HG02852 (cell line): ENCODE measurements around the gene UQCRHL.
"Not testable (repeated sequence)": the region's sequence is repeated elsewhere in the genome, so short reads cannot be mapped to it uniquely, and the experiment has no call there.

Source experiments
- ATAC-seq: cut with Tn5 transposase; IDR thresholded peaks from one replicate; pipeline ENCODE4 v1.9.1; 2021; ENCODE audit warnings: mild to moderate bottlenecking, moderate library complexity; ENCODE audit not compliant: unreplicated experiment

The UQCRHL gene

GRCh38 chr1:15807549-15807948, at the start of gene UQCRHL:
Gene UQCRHL (minus strand): TSS chr1:15807649. CDS start chr1:15807649, 0 bp downstream.
- ATAC-seq = not testable (repeated sequence)

DNA sequence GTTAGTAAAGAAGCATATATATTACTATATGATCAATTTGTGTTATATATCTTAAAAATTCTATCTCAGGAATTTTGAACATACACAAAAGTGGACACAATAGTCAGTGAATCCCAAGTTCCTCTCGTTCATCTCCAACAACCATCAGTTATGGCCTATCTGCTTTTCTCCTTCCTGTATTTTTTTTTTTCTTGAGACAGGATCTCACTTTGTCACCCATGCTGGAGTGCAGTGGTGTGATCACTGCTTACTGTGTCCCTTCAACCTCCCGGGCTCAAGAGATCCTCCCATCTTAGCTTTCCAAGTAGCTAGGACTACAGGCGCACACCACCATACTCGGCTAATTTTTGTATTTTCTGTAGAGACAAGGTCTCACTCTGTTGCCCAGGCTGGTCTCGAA, 49.4 kb upstream of the UQCRHL start:
- no peak for ATAC-seq

DNA sequence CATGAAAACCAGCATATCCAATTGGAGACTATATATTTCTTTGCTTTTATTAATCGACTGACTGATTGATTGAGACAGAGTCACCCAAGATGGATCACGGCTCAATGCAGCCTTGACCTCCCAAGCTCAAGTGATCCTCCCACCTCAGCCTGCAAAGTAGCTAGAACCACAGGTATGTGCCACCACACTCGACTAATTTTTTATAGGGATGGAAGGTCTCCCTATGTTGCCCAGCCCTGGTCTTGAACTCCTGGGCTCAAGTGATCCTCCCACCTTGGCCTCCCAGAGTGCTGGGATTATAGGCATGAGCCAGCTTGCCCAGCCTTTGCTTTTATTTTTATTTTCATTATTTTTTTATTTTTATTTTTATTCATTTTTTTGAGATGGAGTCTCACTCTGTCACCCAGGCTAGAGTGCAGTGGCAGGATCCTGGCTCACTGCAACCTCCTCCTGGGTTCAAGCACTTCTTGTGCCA, 45.4 kb upstream of the UQCRHL start:
- ATAC-seq = no peak

DNA sequence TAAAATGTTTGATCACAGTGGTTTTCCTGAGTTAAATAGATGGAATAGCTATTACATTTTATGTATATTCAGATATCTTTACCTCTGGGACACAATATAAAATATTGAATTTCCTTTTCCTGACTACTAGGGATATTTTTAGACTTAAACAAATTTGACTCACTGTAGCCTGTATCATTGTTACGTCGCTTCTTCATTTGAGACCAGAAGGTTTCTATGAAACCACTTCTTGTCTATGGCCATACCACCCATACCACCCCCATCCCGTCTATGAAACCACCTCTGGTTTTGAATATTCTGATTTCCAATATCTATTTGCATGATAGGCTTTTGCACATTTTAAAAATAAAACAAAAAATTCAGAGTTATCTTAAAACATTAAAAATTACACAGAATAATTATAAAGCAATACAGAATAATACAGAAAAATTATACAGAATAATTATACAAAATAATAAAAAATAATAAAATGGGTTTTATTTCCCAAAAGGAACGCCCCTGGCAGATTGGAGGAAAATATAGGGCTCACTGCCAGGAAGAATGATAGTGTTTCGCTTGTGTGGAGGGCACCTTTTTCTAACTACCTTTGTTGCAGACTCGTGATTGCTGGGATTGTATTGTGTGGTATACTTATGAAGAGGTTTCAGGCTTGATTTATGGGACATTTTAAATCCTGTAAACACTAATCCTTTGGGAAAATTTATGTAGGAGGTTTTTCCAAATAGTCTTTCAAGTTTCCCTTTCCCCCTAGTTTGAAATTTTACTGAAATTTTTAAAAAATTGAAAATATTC, 44.8 kb upstream of the UQCRHL start:
- no peak for ATAC-seq

- ATAC-seq = no peak
Observed at GRCh38 chr1:15851210-15852035, 44.0 kb upstream of the UQCRHL start.

- no peak for ATAC-seq
Observed at GRCh38 chr1:15850471-15851001, 43.1 kb upstream of the UQCRHL start.

- no peak for ATAC-seq
Observed at GRCh38 chr1:15849775-15850324, 42.4 kb upstream of the UQCRHL start.

GRCh38 chr1:15848929-15849774, 41.7 kb upstream of the UQCRHL start:
- ATAC-seq = no peak

GRCh38 chr1:15848143-15848928, 40.9 kb upstream of the UQCRHL start:
- peak; percentile 14 for ATAC-seq

DNA sequence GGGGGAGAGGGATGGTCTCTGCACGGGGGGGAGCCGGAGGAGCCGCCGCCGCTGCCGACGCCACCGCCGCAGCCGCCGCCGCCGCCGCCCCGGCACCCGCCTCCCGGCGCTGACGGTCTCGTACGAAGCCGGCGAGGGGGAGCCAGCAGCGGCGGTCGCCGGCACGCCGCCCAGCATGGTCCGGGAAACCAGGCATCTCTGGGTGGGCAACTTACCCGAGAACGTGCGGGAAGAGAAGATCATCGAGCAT, 40.4 kb upstream of the UQCRHL start:
- no peak for ATAC-seq

DNA sequence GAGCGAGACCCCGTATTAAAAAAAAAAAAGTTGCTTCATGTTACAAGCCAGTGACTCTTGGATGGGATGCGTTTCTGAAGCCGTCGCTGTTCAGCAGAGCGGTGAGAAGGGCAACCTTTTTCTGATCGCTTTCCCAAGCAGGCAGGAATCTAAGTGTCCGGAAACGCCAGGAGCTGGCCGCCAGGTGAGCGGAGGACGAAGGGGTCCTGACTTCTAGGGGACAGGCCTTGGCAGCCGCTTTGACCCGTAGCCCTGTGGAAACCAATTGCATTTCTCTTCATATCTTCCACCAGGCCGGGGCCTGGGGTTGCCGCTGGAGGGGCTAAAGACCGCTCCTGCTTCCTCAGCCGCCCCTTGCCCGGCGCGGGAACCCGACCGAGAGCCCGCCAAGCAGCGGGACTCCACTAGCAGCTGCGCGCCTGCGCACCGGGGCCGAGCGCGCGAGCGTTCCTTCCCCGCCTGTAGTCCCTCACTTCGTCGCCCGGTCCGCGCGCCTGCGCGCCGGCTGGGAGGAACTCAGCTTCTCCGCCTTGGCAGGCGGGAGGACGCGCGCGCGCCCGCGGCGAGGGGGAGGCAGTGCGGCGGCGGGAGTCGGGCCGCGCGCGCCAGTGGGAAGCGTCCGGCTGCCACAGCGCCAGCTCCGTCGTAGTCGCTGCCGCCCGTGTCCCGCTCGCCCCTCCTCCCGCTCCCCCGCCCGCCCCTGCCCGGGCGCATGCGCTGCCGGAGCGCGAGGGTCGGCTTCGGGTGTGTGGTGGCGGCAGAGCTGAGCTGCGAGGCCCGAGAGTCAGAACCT, 39.8 kb upstream of the UQCRHL start, which contains the start of gene SPEN:
SPEN (plus strand) TSS at position 608 of the 793 bp plus-strand sequence. CDS start 361 bp downstream, outside the sequence.
- peak; percentile 59 for ATAC-seq

DNA sequence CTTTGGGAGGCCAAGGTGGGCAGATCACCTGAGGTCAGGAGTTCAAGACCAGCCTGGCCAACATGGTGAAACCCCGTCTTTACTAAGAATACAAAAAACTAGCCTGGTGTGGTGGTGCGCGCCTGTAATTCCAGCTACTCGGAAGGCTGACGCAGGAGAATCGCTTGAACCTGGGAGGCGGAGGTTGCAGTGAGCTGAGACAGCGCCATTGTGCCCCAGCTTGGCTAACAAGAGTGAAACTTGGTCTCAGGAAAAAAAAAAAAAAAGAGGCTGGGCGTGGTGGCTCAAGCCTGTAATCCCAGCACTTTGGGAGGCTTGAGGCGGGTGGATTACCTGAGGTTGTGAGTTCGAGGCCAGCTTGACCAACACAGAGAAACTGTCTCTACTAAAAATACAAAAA, 38.6 kb upstream of the UQCRHL start:
- ATAC-seq = not testable (repeated sequence)

DNA sequence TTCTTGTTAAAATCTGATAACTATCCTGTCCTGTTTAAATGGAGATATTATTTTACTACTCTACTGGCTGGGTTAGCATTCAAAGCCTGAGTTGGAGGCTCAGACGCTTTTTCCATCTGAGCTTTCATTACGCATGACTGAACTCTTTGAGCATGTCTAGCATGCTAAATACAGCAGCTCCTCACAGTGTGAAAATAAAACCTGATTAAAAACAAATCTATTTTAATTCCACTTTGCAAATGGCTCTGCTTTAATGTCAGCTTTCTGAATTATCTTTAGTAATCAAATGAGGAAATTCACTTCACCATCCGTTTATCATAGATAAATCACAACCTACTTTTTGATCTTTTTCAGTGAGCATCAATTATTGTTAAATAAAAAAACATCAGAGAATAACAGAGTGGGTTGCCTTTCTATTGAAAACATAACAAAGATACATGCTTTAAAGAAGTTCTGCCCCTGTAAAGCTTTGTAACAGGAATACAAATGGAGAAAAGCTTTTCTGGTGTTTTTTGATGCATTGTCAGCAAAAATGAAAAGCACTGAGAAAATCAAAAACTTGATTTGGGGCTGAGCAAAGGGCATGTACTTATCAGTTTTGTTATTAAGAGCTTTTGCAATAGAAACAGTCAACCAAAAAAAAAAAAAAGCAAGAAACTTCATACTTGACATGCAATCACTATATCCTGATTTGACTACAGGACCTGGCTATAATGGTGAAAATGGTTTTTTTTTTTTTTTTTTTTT, 36.5 kb upstream of the UQCRHL start:
- no peak for ATAC-seq

GRCh38 chr1:15838721-15839120, 31.3 kb upstream of the UQCRHL start:
- no peak for ATAC-seq

- ATAC-seq = no peak
Observed at GRCh38 chr1:15837931-15838330, 30.5 kb upstream of the UQCRHL start.

DNA sequence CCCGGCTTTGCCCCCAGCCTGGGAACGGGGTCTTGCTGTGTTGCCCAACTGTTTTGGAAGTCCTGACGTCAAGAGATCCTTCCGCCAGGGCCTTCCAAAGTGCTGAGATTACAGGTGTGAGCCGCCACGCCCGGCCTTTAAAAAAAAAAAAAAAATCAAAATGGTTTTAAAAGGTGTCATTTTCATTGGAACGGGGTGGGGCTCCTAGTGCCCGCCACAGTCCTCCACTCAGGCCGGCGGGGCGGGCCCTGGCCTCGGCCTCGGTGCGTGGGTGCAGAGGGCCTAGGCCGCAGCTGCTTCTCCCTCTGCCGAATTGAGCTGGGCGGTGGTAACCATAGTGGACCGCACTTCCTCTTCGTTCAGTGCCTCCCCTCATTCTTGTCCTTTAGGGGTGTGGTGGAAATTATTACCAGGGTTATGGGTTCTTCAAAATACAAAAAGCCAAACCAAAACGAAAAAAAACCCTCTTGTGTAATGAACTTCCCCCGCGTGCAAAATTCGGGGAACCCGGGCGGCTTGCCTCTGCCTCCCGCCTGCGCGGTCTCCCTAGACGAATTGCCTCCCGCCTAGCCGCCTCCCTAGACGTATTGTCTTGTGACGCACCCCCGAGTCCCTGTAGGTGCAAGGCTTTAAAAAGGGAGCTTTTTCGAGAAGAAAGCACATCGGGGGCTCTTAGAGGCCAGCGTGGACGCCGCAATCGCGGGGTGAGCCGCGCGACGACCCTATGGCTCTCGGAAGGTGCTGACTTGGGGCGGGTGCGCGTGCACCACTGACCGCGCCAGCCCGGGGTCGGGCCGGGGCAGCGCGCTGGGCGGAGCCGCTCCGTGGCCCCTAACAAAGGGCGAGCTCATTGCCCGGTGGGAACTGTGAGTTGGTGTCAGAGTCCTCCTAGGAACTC, 29.6 kb upstream of the UQCRHL start:
- ATAC-seq = no peak

GRCh38 chr1:15836511-15836771, 29.0 kb upstream of the UQCRHL start:
- not testable (repeated sequence) for ATAC-seq
